HepG2 (cell line): ENCODE measurements around the gene ZNF771. TPM values are rescaled to one million over a fixed set of nuclear protein-coding genes. Genes with fewer than 3 reads are reported as not detected.

Experiments
- IRF2 ChIP-seq: IDR thresholded peaks from 2 replicates; pipeline ENCODE4 v1.6.1; 2018; ENCODE audit warnings: missing genetic modification reagents, missing compliant biosample characterization
- NKX3-1 ChIP-seq: sonication (generic); formaldehyde crosslinking; IDR thresholded peaks from 2 replicates; pipeline ENCODE4 v1.5.0; 2020; ENCODE audit warnings: missing genetic modification reagents
- NRL ChIP-seq: sonication (generic); formaldehyde crosslinking; IDR thresholded peaks from 2 replicates; pipeline ENCODE4 v1.5.0; 2020; ENCODE audit warnings: missing genetic modification reagents, mild to moderate bottlenecking, moderate library complexity, borderline replicate concordance
- PATZ1 ChIP-seq: sonication (generic); formaldehyde crosslinking; IDR thresholded peaks from 2 replicates; pipeline ENCODE4 v1.4.0; 2020; ENCODE audit warnings: missing genetic modification reagents
- ZHX2 ChIP-seq, 2 experiments: sonication (generic) in 1 of 2; formaldehyde crosslinking in 1 of 2; IDR thresholded peaks; 2 replicates each; pipeline versions ENCODE4 v1.6.1 to v1.9.0; 2014 to 2022; ENCODE audit warnings: antibody characterized with exemption in 1 of 2, borderline replicate concordance in 1 of 2, inconsistent platforms in 1 of 2, low read depth in 1 of 2, missing genetic modification reagents in 1 of 2
- ZMYM3 ChIP-seq: sonication (generic); formaldehyde crosslinking; IDR thresholded peaks from 2 replicates; pipeline ENCODE4 v1.5.1; 2020; ENCODE audit warnings: mild to moderate bottlenecking, missing genetic modification reagents
- ZNF577 ChIP-seq: sonication (generic); formaldehyde crosslinking; IDR thresholded peaks from 2 replicates; pipeline ENCODE4 v1.4.0; 2020; ENCODE audit warnings: mild to moderate bottlenecking, low read depth, missing genetic modification reagents, borderline replicate concordance
- ZNF629 ChIP-seq: sonication (generic); formaldehyde crosslinking; conservative IDR thresholded peaks from 2 replicates; pipeline ENCODE4 v1.5.0; 2020; ENCODE audit warnings: missing genetic modification reagents
- polyA plus RNA-seq, 8 experiments: library from polyadenylated mRNA; depleted of rRNA in 3 of 8; stranded (reverse) in 7 of 8; unstranded in 1 of 8; fragments of >200 nt; fragmentation: Illumina TruSeq in 4 of 8; extraction: Trizol in 4 of 8; gene quantifications; 2 replicates each; pipeline versions ENCODE4 v1.2.1 to v1.2.3, GENCODE V29; 2011 to 2016; ENCODE audit warnings: low read depth in 4 of 8, missing spikeins in 1 of 8, mixed read lengths in 1 of 8; ENCODE audit not compliant: insufficient read depth in 1 of 8
- total RNA-seq, 5 experiments: library from RNA; depleted of rRNA; stranded (reverse); fragments of >200 nt; fragmentation: Illumina TruSeq; extraction: Trizol; gene quantifications; 2 replicates each; pipeline ENCODE4 v1.2.3, GENCODE V29; 2016; ENCODE audit warnings: low read depth in 1 of 5
- TF ChIP-seq, protein P1 (sequence below): sonication (generic); formaldehyde crosslinking; IDR thresholded peaks from 2 replicates; pipeline ENCODE4 v1.5.1; 2020; ENCODE audit warnings: mild to moderate bottlenecking, moderate library complexity, missing genetic modification reagents
- TF ChIP-seq, protein P2 (sequence below): sonication (generic); formaldehyde crosslinking; IDR thresholded peaks from 2 replicates; pipeline ENCODE4 v1.4.0; 2020; ENCODE audit warnings: missing genetic modification reagents, borderline replicate concordance
- TF ChIP-seq, protein P3 (sequence below): sonication (generic); formaldehyde crosslinking; IDR thresholded peaks from 2 replicates; pipeline ENCODE4 v1.4.0; 2020; ENCODE audit warnings: missing genetic modification reagents

Gene ZNF771
- total and polyA plus RNA-seq, 2 of the 13 experiments (the other 11 are each of a cell fraction or from before 2014, with no cell fraction given), result 5.0 to 11.8 TPM

DNA sequence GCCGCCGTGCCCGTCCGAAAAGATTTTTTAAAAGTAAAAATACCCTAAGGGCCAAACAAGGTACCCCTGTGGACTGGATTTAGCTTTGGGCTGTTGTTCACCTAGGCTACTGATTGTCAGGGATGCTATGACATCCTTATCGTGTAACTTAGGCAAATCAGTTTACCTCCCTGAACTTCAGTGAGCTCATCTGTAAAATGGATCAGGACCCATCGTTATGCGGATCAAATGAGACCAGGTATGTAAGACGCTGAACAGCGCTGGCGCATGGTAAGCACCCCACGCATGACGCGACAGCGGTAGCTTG lies 658 bp upstream of the ZNF771 start (continued):
- TF ChIP-seq ZHX2 (IDR thresholded peaks at IDR 0.05; ENCODE audit: low read depth) (no peak), ZHX2 (CRISPR knock-in tag; IDR thresholded peaks at IDR 0.05; ENCODE audit: borderline replicate concordance) (no peak), ZNF577 (CRISPR knock-in tag) (no peak), NKX3-1 (CRISPR knock-in tag) (no peak), PATZ1 (CRISPR knock-in tag) (no peak), IRF2 (CRISPR knock-in tag) (no peak), NRL (CRISPR knock-in tag) (no peak), ZNF629 (CRISPR knock-in tag) (peak; percentile 81), ZMYM3 (CRISPR knock-in tag) (peak; percentile 9; the same call in 1 of the 2 replicates)
- TF ChIP-seq, protein P1, sequence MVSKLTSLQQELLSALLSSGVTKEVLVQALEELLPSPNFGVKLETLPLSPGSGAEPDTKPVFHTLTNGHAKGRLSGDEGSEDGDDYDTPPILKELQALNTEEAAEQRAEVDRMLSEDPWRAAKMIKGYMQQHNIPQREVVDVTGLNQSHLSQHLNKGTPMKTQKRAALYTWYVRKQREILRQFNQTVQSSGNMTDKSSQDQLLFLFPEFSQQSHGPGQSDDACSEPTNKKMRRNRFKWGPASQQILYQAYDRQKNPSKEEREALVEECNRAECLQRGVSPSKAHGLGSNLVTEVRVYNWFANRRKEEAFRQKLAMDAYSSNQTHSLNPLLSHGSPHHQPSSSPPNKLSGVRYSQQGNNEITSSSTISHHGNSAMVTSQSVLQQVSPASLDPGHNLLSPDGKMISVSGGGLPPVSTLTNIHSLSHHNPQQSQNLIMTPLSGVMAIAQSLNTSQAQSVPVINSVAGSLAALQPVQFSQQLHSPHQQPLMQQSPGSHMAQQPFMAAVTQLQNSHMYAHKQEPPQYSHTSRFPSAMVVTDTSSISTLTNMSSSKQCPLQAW (CRISPR knock-in tag), result peak; percentile 66; the same call in 1 of the 2 replicates
- TF ChIP-seq, protein P2, sequence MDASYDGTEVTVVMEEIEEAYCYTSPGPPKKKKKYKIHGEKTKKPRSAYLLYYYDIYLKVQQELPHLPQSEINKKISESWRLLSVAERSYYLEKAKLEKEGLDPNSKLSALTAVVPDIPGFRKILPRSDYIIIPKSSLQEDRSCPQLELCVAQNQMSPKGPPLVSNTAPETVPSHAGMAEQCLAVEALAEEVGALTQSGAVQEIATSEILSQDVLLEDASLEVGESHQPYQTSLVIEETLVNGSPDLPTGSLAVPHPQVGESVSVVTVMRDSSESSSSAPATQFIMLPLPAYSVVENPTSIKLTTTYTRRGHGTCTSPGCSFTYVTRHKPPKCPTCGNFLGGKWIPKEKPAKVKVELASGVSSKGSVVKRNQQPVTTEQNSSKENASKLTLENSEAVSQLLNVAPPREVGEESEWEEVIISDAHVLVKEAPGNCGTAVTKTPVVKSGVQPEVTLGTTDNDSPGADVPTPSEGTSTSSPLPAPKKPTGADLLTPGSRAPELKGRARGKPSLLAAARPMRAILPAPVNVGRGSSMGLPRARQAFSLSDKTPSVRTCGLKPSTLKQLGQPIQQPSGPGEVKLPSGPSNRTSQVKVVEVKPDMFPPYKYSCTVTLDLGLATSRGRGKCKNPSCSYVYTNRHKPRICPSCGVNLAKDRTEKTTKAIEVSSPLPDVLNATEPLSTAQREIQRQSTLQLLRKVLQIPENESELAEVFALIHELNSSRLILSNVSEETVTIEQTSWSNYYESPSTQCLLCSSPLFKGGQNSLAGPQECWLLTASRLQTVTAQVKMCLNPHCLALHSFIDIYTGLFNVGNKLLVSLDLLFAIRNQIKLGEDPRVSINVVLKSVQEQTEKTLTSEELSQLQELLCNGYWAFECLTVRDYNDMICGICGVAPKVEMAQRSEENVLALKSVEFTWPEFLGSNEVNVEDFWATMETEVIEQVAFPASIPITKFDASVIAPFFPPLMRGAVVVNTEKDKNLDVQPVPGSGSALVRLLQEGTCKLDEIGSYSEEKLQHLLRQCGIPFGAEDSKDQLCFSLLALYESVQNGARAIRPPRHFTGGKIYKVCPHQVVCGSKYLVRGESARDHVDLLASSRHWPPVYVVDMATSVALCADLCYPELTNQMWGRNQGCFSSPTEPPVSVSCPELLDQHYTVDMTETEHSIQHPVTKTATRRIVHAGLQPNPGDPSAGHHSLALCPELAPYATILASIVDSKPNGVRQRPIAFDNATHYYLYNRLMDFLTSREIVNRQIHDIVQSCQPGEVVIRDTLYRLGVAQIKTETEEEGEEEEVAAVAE, result no peak
- TF ChIP-seq, protein P3, sequence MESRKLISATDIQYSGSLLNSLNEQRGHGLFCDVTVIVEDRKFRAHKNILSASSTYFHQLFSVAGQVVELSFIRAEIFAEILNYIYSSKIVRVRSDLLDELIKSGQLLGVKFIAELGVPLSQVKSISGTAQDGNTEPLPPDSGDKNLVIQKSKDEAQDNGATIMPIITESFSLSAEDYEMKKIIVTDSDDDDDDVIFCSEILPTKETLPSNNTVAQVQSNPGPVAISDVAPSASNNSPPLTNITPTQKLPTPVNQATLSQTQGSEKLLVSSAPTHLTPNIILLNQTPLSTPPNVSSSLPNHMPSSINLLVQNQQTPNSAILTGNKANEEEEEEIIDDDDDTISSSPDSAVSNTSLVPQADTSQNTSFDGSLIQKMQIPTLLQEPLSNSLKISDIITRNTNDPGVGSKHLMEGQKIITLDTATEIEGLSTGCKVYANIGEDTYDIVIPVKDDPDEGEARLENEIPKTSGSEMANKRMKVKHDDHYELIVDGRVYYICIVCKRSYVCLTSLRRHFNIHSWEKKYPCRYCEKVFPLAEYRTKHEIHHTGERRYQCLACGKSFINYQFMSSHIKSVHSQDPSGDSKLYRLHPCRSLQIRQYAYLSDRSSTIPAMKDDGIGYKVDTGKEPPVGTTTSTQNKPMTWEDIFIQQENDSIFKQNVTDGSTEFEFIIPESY (CRISPR knock-in tag), result peak; percentile 79; the same call in 1 of the 2 replicates
